WTC11 (cell line): Measurements from ENCODE around the gene ANTXR1.

Experiments
- CREB1 ChIP-seq: sonication (generic); formaldehyde crosslinking; IDR thresholded peaks from 2 replicates; pipeline ENCODE4 v1.8.0; 2023; ENCODE audit warnings: mild to moderate bottlenecking, missing genetic modification reagents
- CREM ChIP-seq: sonication (generic); formaldehyde crosslinking; IDR thresholded peaks from 2 replicates; pipeline ENCODE4 v1.8.1; 2022; ENCODE audit warnings: mild to moderate bottlenecking, missing genetic modification reagents, moderate library complexity
- FOXK1 ChIP-seq: sonication (generic); formaldehyde crosslinking; IDR thresholded peaks from 2 replicates; pipeline ENCODE4 v1.8.0; 2022; ENCODE audit warnings: mild to moderate bottlenecking, moderate library complexity, missing genetic modification reagents
- IRF2 ChIP-seq: sonication (generic); formaldehyde crosslinking; IDR thresholded peaks from 2 replicates; pipeline ENCODE4 v1.8.0; 2022; ENCODE audit warnings: low read depth, missing genetic modification reagents, borderline replicate concordance
- SP1 ChIP-seq: sonication (generic); formaldehyde crosslinking; conservative IDR thresholded peaks from 2 replicates; pipeline ENCODE4 v1.8.1; 2022; ENCODE audit warnings: missing genetic modification reagents
- TF ChIP-seq, protein P1 (sequence below): fragments of 200-600 bp; IDR thresholded peaks from 2 replicates; pipeline ENCODE4 v1.8.0; 2022; ENCODE audit warnings: antibody characterized with exemption
- TF ChIP-seq, protein P2 (sequence below): fragments of 250-450 bp; sonication (Bioruptor Pico); IDR thresholded peaks from 2 replicates; pipeline ENCODE4 v1.9.0; 2021; ENCODE audit warnings: mild to moderate bottlenecking, borderline replicate concordance
- TF ChIP-seq, protein P3 (sequence below): sonication (generic); formaldehyde crosslinking; IDR thresholded peaks from 2 replicates; pipeline ENCODE4 v1.8.1; 2022; ENCODE audit warnings: low read depth, missing genetic modification reagents, borderline replicate concordance
- TF ChIP-seq, protein P4 (sequence below): sonication (generic); formaldehyde crosslinking; conservative IDR thresholded peaks from 2 replicates; pipeline ENCODE4 v1.8.1; 2022; ENCODE audit warnings: mild to moderate bottlenecking, missing genetic modification reagents
- TF ChIP-seq, protein P5 (sequence below): sonication (generic); formaldehyde crosslinking; IDR thresholded peaks from 2 replicates; pipeline ENCODE4 v1.8.1; 2023; ENCODE audit warnings: mild to moderate bottlenecking, missing genetic modification reagents
- TF ChIP-seq, protein P6 (sequence below): sonication (generic); formaldehyde crosslinking; IDR thresholded peaks from 2 replicates; pipeline ENCODE4 v1.8.1; 2023; ENCODE audit warnings: mild to moderate bottlenecking, missing genetic modification reagents, moderate library complexity
- TF ChIP-seq, protein P7 (sequence below): sonication (generic); formaldehyde crosslinking; IDR thresholded peaks from 2 replicates; pipeline ENCODE4 v1.8.0; 2022; ENCODE audit warnings: mild to moderate bottlenecking, missing genetic modification reagents

DNA sequence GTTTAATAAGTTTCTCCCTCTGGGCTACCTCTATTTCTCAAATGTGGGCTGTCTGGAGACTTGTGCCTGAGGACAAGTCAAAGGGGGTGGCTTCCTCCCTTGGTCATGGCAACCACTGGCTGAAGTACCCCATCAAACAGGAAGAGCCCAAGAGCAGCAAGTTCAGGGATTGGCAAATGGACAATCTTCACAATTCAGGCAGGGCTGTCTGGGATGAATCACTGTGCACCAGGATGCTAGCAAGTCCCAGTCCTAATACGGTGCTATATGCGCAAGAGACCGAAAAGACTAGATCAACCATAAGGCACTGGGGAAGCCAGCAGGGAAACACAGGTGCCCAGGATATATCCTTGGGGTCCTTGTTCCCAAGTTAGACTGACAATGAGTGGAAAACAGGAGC lies 75.5 kb downstream of the ANTXR1 start:
- TF ChIP-seq, protein P1, sequence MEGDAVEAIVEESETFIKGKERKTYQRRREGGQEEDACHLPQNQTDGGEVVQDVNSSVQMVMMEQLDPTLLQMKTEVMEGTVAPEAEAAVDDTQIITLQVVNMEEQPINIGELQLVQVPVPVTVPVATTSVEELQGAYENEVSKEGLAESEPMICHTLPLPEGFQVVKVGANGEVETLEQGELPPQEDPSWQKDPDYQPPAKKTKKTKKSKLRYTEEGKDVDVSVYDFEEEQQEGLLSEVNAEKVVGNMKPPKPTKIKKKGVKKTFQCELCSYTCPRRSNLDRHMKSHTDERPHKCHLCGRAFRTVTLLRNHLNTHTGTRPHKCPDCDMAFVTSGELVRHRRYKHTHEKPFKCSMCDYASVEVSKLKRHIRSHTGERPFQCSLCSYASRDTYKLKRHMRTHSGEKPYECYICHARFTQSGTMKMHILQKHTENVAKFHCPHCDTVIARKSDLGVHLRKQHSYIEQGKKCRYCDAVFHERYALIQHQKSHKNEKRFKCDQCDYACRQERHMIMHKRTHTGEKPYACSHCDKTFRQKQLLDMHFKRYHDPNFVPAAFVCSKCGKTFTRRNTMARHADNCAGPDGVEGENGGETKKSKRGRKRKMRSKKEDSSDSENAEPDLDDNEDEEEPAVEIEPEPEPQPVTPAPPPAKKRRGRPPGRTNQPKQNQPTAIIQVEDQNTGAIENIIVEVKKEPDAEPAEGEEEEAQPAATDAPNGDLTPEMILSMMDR = no peak
- TF ChIP-seq FOXK1 (no peak), CREB1 (no peak), SP1 (CRISPR knock-in tag) (no peak), IRF2 (CRISPR knock-in tag) (no peak), CREM (CRISPR knock-in tag) (no peak)
- TF ChIP-seq, protein P2, sequence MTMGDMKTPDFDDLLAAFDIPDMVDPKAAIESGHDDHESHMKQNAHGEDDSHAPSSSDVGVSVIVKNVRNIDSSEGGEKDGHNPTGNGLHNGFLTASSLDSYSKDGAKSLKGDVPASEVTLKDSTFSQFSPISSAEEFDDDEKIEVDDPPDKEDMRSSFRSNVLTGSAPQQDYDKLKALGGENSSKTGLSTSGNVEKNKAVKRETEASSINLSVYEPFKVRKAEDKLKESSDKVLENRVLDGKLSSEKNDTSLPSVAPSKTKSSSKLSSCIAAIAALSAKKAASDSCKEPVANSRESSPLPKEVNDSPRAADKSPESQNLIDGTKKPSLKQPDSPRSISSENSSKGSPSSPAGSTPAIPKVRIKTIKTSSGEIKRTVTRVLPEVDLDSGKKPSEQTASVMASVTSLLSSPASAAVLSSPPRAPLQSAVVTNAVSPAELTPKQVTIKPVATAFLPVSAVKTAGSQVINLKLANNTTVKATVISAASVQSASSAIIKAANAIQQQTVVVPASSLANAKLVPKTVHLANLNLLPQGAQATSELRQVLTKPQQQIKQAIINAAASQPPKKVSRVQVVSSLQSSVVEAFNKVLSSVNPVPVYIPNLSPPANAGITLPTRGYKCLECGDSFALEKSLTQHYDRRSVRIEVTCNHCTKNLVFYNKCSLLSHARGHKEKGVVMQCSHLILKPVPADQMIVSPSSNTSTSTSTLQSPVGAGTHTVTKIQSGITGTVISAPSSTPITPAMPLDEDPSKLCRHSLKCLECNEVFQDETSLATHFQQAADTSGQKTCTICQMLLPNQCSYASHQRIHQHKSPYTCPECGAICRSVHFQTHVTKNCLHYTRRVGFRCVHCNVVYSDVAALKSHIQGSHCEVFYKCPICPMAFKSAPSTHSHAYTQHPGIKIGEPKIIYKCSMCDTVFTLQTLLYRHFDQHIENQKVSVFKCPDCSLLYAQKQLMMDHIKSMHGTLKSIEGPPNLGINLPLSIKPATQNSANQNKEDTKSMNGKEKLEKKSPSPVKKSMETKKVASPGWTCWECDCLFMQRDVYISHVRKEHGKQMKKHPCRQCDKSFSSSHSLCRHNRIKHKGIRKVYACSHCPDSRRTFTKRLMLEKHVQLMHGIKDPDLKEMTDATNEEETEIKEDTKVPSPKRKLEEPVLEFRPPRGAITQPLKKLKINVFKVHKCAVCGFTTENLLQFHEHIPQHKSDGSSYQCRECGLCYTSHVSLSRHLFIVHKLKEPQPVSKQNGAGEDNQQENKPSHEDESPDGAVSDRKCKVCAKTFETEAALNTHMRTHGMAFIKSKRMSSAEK = no peak
- TF ChIP-seq, protein P3, sequence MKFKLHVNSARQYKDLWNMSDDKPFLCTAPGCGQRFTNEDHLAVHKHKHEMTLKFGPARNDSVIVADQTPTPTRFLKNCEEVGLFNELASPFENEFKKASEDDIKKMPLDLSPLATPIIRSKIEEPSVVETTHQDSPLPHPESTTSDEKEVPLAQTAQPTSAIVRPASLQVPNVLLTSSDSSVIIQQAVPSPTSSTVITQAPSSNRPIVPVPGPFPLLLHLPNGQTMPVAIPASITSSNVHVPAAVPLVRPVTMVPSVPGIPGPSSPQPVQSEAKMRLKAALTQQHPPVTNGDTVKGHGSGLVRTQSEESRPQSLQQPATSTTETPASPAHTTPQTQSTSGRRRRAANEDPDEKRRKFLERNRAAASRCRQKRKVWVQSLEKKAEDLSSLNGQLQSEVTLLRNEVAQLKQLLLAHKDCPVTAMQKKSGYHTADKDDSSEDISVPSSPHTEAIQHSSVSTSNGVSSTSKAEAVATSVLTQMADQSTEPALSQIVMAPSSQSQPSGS (CRISPR knock-in tag) = no peak
- TF ChIP-seq, protein P4, sequence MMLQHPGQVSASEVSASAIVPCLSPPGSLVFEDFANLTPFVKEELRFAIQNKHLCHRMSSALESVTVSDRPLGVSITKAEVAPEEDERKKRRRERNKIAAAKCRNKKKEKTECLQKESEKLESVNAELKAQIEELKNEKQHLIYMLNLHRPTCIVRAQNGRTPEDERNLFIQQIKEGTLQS = no peak
- TF ChIP-seq, protein P5, sequence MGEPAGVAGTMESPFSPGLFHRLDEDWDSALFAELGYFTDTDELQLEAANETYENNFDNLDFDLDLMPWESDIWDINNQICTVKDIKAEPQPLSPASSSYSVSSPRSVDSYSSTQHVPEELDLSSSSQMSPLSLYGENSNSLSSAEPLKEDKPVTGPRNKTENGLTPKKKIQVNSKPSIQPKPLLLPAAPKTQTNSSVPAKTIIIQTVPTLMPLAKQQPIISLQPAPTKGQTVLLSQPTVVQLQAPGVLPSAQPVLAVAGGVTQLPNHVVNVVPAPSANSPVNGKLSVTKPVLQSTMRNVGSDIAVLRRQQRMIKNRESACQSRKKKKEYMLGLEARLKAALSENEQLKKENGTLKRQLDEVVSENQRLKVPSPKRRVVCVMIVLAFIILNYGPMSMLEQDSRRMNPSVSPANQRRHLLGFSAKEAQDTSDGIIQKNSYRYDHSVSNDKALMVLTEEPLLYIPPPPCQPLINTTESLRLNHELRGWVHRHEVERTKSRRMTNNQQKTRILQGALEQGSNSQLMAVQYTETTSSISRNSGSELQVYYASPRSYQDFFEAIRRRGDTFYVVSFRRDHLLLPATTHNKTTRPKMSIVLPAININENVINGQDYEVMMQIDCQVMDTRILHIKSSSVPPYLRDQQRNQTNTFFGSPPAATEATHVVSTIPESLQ (CRISPR knock-in tag) = no peak
- TF ChIP-seq, protein P6, sequence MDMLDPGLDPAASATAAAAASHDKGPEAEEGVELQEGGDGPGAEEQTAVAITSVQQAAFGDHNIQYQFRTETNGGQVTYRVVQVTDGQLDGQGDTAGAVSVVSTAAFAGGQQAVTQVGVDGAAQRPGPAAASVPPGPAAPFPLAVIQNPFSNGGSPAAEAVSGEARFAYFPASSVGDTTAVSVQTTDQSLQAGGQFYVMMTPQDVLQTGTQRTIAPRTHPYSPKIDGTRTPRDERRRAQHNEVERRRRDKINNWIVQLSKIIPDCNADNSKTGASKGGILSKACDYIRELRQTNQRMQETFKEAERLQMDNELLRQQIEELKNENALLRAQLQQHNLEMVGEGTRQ (CRISPR knock-in tag) = no peak
- TF ChIP-seq, protein P7, sequence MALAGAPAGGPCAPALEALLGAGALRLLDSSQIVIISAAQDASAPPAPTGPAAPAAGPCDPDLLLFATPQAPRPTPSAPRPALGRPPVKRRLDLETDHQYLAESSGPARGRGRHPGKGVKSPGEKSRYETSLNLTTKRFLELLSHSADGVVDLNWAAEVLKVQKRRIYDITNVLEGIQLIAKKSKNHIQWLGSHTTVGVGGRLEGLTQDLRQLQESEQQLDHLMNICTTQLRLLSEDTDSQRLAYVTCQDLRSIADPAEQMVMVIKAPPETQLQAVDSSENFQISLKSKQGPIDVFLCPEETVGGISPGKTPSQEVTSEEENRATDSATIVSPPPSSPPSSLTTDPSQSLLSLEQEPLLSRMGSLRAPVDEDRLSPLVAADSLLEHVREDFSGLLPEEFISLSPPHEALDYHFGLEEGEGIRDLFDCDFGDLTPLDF (CRISPR knock-in tag) = no peak
